Small intestine (tissue), 7 donors: ENCODE data around the gene PTTG1IP. TPM values are rescaled to one million over a fixed set of nuclear protein-coding genes. Genes with fewer than 3 reads are reported as not detected.

ENCODE experiments used
- DNase-seq, 2 donors: peaks; one replicate each; pipeline versions ENCODE4 v3.0.0 to v3.0.0-alpha.2; 2013
- FAIRE-seq: peaks from 2 replicates; lab custom pipeline; 2012; peaks lifted over from hg19 to GRCh38; lab: Jason Lieb, UNC
- H3K27ac ChIP-seq, 3 donors: one replicate each; pipeline ENCODE4 v1.5.1; 2013; ENCODE audit warnings: low read length in 2 of 3, mild to moderate bottlenecking in 2 of 3, control low read depth in 1 of 3, inconsistent platforms in 1 of 3, low read depth in 1 of 3, moderate library complexity in 1 of 3
- H3K27me3 ChIP-seq, 3 donors: one replicate each; pipeline ENCODE4 v1.6.1; 2013; ENCODE audit warnings: low read length in 3 of 3, inconsistent platforms in 1 of 3; ENCODE audit not compliant: control insufficient read depth in 3 of 3, insufficient read depth in 3 of 3
- H3K36me3 ChIP-seq, 3 donors: one replicate each; pipeline ENCODE4 v1.6.1; 2013; ENCODE audit warnings: low read length in 3 of 3, inconsistent platforms in 1 of 3, low read depth in 1 of 3, mild to moderate bottlenecking in 1 of 3, moderate library complexity in 1 of 3; ENCODE audit not compliant: control insufficient read depth in 3 of 3, insufficient read depth in 2 of 3
- H3K4me1 ChIP-seq, 3 donors: one replicate each; pipeline ENCODE4 v1.6.1; 2013; ENCODE audit warnings: low read length in 2 of 3, inconsistent platforms in 1 of 3, low read depth in 1 of 3, mild to moderate bottlenecking in 1 of 3, moderate library complexity in 1 of 3; ENCODE audit not compliant: control insufficient read depth in 3 of 3, insufficient read depth in 2 of 3
- H3K4me3 ChIP-seq, 3 donors: one replicate each; pipeline ENCODE4 v1.5.1; 2013; ENCODE audit warnings: low read length in 3 of 3, control low read depth in 1 of 3, inconsistent platforms in 1 of 3, low read depth in 1 of 3, mild to moderate bottlenecking in 1 of 3, moderate library complexity in 1 of 3
- H3K9me3 ChIP-seq, 2 donors: one replicate each; pipeline ENCODE4 v1.6.1; 2013; ENCODE audit warnings: low read depth in 1 of 2, low read length in 1 of 2; ENCODE audit not compliant: control insufficient read depth in 2 of 2, insufficient read depth in 1 of 2
- WGBS, 3 donors: extraction: QIAGEN DNeasy Blood & Tissue Kit; methylation state at CpG; one replicate each; pipeline ENCODE4 v1.1.7; 2013; 5-methylcytosine and 5-hydroxymethylcytosine counted together
- polyA plus RNA-seq, 4 donors: library from polyadenylated mRNA; stranded (reverse) in 3 of 4; unstranded in 1 of 4; fragments of 200-250 nt in 3 of 4; fragments of 120-200 nt in 1 of 4; gene quantifications; one replicate each; pipeline versions ENCODE4 v1.2.1 to v1.2.3, GENCODE V29; 2013
- donor health status: healthy with polysubstance abuse.
- donor health status: control.
- donor health status: control.
- donor health status: Bipolar disorder and iron deficiency.
- donor health status: healthy.

PTTG1IP gene
- polyA plus RNA-seq, 4 donors, result 116 to 330 (median 128) TPM

DNA sequence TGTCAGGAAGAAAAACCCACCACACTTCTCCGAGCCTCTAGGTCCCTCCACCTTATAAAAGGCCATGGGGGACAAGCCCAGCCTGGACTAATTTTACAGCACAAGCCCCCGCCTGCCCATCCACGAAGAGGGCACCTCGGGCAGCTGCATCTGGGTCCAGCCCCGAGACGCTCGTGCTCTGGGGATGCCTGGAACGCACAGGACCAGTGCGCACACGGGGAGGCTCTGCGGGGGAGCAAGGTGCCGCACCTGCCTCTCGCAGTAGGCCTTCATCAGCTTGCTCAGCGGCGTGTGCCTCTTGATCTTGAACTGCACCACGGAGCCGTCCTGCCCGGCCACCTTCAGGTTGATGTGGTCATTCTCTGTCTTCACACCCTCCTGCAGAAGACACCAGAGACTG, 59.8 kb downstream of the PTTG1IP start:
- no peak for FAIRE-seq
- Histone ChIP-seq H3K27ac (no peak overlapping the region), H3K27me3 (no peaks in the 10 kb centered on the region), H3K4me1 (peaks cover 5 to 8% (median 8%) of the 10 kb centered on the region in 3 donors), H3K4me3 (no peak overlapping the region), H3K36me3 (peaks cover 4 to 52% (median 5%) of the 10 kb centered on the region in 3 donors), H3K9me3 (peaks cover 0 to under 1% of the 10 kb centered on the region in 2 donors)
- WGBS, 3 donors, result 94% methylated on average over 18 of the region's 18 CpGs
- no peak for DNase-seq

DNA sequence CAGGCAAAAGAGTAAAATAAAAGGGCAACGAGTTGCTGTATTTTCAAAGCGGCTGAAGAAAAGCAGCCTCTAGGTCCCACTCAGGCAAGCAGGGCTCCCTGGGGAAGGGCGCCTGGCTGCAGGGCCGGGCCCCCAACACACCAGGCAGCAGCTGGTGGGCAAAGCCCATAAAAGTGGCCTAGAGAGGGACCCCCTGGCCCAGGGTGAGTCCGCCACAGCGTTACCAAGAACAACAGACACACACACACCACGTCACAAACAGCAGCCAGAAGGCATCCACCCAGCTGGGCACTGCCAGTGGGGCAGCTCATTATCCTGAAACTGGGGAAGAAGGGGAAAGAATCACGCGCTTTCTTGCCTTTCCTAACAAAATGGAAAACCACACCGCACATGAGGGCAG, 60.3 kb downstream of the PTTG1IP start:
- FAIRE-seq, result no peak
- Histone ChIP-seq H3K27me3 (no peaks in the 10 kb centered on the region), H3K36me3 (peaks cover 4 to 58% (median 5%) of the 10 kb centered on the region in 3 donors), H3K27ac (no peak overlapping the region), H3K4me3 (no peak overlapping the region), H3K4me1 (peaks cover 5 to 8% (median 8%) of the 10 kb centered on the region in 3 donors), H3K9me3 (no peaks in the 10 kb centered on the region)
- DNase-seq, result no peak
- WGBS, 3 donors, result 92 to 95% (median 93%) methylated on average over 10 of the region's 10 CpGs

DNA sequence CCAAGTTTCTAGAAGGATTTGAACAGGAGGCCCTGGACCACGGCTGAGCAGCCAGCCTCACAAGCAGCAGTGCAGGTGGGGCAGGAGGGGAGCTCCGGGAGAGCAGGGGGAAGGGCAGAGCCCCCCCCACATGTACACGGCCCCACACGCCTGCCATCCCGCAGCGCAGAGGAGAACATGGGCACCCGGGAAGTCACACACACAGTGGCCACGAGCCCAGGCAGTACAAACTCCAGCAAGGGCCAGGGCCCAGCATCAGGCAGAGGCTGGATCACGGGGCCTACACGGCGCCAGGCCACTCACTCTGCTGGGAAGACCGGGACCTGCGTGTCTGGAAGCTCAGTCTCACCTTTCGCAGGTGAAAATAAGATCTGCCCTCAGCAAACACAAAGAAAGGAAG, 60.9 kb downstream of the PTTG1IP start:
- H3K27me3 ChIP-seq, result no peaks in the 10 kb centered on the region
- no peak for DNase-seq
- H3K36me3 ChIP-seq, result peaks cover 4 to 62% (median 5%) of the 10 kb centered on the region in 3 donors
- 87 to 89% (median 88%) methylated on average over 14 of the region's 14 CpGs for WGBS, 3 donors
- no peak for FAIRE-seq
- no peaks in the 10 kb centered on the region for H3K9me3 ChIP-seq
- H3K27ac ChIP-seq, result no peak overlapping the region
- H3K4me1 ChIP-seq, result peaks cover 5 to 8% (median 8%) of the 10 kb centered on the region in 3 donors
- no peak overlapping the region for H3K4me3 ChIP-seq

DNA sequence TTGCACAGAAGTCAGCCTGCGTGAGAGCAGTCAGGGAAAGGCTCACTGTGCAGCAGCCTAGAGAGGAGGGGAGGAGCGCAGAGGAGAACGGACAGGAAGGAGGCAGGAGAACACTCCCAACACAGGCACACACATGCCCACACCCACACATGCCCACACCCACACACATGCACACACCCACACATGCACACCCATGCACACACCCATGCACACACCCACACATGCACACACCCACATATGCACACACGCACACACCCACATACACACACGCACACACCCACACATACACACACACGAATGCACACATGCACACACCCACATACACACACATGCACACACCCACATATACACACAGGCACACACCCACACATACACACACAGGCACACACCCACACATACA, 62.7 kb downstream of the PTTG1IP start:
- no peaks in the 10 kb centered on the region for H3K4me1 ChIP-seq
- H3K9me3 ChIP-seq, result no peaks in the 10 kb centered on the region
- H3K36me3 ChIP-seq, result peaks cover 4 to 72% (median 11%) of the 10 kb centered on the region in 3 donors
- WGBS, 3 donors, result 85 to 91% (median 87%) methylated on average over 6 of the region's 6 CpGs
- DNase-seq, result no peak
- no peak overlapping the region for H3K4me3 ChIP-seq
- FAIRE-seq, result no peak
- H3K27ac ChIP-seq, result no peak overlapping the region
- no peaks in the 10 kb centered on the region for H3K27me3 ChIP-seq

DNA sequence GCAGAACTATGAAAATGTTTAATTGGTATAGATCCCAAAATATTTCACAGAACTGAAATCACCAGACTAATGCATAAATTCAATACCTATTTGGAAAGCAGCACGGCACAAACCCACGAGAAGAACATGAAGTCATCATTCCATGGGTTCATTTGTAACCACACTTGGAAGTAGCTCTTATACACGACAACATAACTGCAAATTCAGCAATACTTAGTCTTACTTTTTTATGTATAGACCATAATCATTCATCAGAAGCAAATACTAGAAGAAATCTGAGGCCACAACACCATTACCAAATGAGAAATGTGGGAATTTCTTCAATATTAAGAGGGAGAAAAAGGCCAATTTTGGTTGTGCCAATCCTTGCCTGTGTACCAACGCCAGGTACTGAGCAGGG, 67.6 kb downstream of the PTTG1IP start:
- 86 to 92% (median 89%) methylated on average over 4 of the region's 4 CpGs for WGBS, 3 donors
- no peak overlapping the region for H3K4me3 ChIP-seq
- H3K9me3 ChIP-seq, result no peaks in the 10 kb centered on the region
- peaks cover 0 to 3% (median 0%) of the 10 kb centered on the region in 3 donors for H3K4me1 ChIP-seq
- DNase-seq, result no peak
- no peaks in the 10 kb centered on the region for H3K27me3 ChIP-seq
- H3K36me3 ChIP-seq, result peaks cover 2 to 58% (median 6%) of the 10 kb centered on the region in 3 donors
- no peak for FAIRE-seq
- no peak overlapping the region for H3K27ac ChIP-seq

DNA sequence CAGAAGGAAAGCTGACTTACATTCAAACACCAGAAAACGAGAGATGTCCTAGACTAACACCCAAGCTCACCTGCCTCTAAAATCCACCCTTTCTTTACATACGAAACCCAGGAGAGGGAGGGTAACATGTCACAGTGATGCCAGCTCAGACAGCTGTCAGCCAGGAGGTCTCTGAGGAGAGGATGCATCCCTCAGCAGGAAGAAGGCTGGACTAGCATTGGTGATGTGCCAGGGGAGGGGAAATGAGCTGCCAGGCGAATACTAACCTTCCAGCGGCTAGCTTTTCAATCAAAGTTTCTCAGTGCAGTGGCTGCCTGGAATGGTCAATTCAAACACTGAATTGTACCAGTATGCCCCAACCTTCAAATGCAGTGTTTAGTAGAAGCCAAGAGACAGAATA, 68.3 kb downstream of the PTTG1IP start:
- no peak for DNase-seq
- FAIRE-seq, result no peak
- H3K27me3 ChIP-seq, result no peaks in the 10 kb centered on the region
- H3K4me1 ChIP-seq, result peaks cover 0 to 6% (median 3%) of the 10 kb centered on the region in 3 donors
- H3K36me3 ChIP-seq, result peaks cover 2 to 51% (median 6%) of the 10 kb centered on the region in 3 donors
- no peak overlapping the region for H3K27ac ChIP-seq
- 88 to 90% (median 90%) methylated on average over 4 of the region's 4 CpGs for WGBS, 3 donors
- H3K4me3 ChIP-seq, result no peak overlapping the region
- H3K9me3 ChIP-seq, result no peaks in the 10 kb centered on the region

DNA sequence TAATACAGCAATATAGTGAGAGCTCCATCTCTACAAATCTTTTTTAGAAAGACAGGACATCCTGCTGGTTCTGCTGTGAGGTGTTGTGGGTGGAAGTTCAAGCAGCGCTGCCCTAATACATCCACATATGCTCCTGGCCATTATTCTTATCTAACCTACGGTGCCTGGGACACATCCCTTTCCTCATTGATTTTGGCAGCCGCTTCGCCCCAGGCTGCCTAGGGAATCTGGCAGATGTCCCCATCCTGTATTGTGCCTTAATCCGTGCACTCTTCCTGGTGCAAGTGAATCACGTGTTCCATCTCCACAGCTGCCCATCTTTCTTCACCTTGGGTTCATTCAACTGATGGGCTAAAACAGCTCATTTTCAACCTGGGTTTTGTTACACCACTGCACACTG, 68.7 kb downstream of the PTTG1IP start:
- no peak for FAIRE-seq
- no peaks in the 10 kb centered on the region for H3K27me3 ChIP-seq
- DNase-seq, result no peak
- H3K4me1 ChIP-seq, result peaks cover 0 to 10% (median 5%) of the 10 kb centered on the region in 3 donors
- H3K27ac ChIP-seq, result no peak overlapping the region
- no peaks in the 10 kb centered on the region for H3K9me3 ChIP-seq
- H3K36me3 ChIP-seq, result peaks cover 2 to 47% (median 6%) of the 10 kb centered on the region in 3 donors
- 63 to 77% (median 65%) methylated on average over 6 of the region's 6 CpGs for WGBS, 3 donors
- H3K4me3 ChIP-seq, result no peak overlapping the region

DNA sequence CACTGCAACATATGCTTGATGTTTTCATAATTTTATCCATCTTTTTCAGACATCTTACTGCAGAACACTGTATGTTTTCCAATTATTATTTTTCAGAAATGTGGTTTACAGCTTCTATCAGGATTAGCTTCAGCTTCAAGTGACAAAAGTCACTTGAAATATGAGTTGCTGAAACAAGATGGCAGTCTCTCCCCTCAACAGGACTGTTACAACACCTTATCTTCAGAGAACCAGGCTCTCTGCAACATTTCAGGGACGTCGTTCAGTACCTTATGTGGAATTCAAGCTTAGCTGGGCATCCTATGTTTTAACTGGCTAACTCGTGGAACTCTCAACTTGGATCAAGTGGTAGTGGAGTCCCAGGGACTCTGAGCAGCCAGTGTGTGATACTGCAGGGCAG, 69.8 kb downstream of the PTTG1IP start:
- no peak for DNase-seq
- H3K27ac ChIP-seq, result no peak overlapping the region
- WGBS, 3 donors, result 63 to 78% (median 73%) methylated on average over 3 of the region's 3 CpGs
- H3K36me3 ChIP-seq, result peaks cover 2 to 39% (median 6%) of the 10 kb centered on the region in 3 donors
- H3K27me3 ChIP-seq, result no peaks in the 10 kb centered on the region
- no peak for FAIRE-seq
- no peak overlapping the region for H3K4me3 ChIP-seq
- peaks cover 0 to 12% (median 7%) of the 10 kb centered on the region in 3 donors for H3K4me1 ChIP-seq
- H3K9me3 ChIP-seq, result no peaks in the 10 kb centered on the region
